GM21723 (cell line): ENCODE results near the gene OR2D2.
A peak's percentile ranks its signal among the peaks of the same experiment; 100 is the strongest.
"Not testable (repeated sequence)": the region's sequence is repeated elsewhere in the genome, so short reads cannot be mapped to it uniquely, and the experiment has no call there.

ENCODE experiments used
- ATAC-seq: cut with Tn5 transposase; IDR thresholded peaks from one replicate; pipeline ENCODE4 v1.9.1; 2021; ENCODE audit warnings: mild to moderate bottlenecking, moderate library complexity; ENCODE audit not compliant: unreplicated experiment

The OR2D2 gene, protein sequence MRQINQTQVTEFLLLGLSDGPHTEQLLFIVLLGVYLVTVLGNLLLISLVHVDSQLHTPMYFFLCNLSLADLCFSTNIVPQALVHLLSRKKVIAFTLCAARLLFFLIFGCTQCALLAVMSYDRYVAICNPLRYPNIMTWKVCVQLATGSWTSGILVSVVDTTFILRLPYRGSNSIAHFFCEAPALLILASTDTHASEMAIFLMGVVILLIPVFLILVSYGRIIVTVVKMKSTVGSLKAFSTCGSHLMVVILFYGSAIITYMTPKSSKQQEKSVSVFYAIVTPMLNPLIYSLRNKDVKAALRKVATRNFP

DNA sequence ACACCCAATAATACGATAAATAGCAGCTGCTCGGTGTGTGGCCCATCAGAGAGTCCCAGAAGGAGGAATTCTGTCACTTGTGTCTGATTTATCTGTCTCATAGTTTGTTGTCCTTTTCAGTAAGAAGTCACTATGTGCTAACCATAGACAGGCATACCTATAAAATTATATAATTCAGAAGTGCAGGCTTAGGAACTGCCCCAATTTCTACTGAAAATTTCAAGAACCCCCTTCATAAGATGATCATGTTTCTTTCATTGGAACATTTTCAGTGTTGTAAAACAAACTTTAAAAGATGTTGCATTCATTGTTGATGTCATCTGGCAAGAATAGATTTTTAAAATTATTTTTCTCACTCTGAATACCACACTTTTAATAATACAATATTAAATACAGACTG lies at the start of gene OR2D2:
OR2D2 (minus strand) TSS at position 101 of the 400 bp plus-strand sequence; CDS start at position 101, 0 bp downstream.
- no peak for ATAC-seq

GRCh38 chr11:6941970-6942369 lies 49.7 kb upstream of the OR2D2 start:
- no peak for ATAC-seq

DNA sequence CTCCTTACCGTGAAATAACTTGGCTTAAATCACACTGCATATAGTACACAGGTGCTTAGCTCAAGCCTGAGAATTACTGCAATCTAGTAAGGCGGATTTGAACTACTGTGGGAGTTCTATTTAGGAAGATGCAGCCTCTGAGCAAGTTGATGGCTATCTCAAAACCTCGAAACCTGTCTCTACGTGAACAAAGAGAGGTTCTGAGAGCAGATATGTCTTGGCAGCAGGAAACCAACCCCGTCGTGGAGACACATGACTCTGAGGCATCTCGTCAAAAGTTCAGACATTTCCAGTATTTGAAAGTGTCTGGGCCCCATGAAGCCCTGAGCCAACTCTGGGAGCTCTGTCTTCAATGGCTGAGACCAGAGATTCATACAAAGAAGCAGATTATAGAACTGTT lies 39.8 kb upstream of the OR2D2 start:
- ATAC-seq: no peak

GRCh38 chr11:6931146-6931713 lies 38.9 kb upstream of the OR2D2 start:
- ATAC-seq: no peak

- no peak for ATAC-seq
Measured at GRCh38 chr11:6928916-6929315, 36.6 kb upstream of the OR2D2 start.

GRCh38 chr11:6927030-6927617 lies 34.8 kb upstream of the OR2D2 start:
- ATAC-seq: peak; percentile 69

DNA sequence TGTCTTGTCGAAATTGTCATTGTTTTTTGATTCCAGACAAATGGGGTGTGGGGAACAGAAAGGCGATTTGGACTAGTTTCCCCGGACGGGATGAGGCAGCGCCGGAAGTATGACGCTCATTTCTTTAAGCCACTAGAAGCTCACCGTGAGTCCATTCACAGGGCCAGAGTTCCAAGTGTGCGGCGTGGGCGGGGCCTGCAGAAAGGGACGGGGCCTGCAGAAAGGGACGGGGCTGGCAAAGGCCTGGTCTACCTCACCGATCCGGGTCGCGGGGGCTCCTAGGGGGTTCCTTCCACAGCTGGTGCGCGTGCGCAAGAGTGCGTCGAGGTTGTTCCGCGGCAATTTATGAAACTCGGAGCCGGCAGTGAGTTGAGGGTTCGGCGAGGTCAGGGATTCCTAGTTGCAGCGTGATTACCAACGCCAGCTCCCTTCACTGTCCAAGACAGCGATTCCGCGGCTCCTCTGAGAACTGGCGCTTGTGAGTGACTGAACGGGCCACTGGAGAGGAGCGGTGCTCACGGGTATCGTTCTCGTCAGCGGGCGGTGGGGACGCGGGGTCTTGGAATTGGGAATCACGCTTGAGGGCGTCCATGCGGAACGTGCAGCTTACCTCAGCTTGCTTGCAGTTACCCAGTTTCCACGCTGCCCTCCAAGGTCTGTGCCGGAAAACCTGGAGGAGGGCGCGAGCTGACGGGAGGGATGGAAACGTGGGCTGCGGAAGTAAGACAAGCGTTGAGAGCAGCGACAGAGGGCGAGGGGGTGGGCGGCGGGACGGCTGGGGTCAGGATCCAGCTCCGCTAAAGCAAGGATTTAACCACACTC lies 34.1 kb upstream of the OR2D2 start, which contains the start of gene ZNF215:
ZNF215 (plus strand) TSS at position 219 of the 822 bp plus-strand sequence. CDS start 5,847 bp downstream, outside the sequence.
- peak; percentile 79 for ATAC-seq

- peak; percentile 19 for ATAC-seq
Measured at GRCh38 chr11:6925636-6926207, 33.4 kb upstream of the OR2D2 start.

- no peak for ATAC-seq
Measured at GRCh38 chr11:6925007-6925577, 32.8 kb upstream of the OR2D2 start.

DNA sequence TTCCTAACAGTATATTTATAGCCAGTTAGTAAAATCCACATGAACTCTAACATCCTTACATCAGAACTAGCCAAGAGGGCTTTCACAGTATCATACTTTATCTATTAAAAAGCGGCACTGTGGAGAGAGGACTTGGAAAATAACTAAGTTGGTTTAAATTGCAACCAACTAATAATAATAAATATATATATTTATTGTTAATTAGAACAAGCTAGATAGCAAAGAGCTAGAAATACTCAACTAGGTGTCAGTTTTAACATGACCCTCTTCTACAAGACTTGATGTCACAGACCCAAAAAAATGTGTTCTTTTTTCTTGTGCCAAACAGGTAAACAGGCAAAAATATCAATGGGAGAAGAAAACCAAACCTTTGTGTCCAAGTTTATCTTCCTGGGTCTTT lies 28.4 kb upstream of the OR2D2 start, which contains the start of gene OR2D3:
OR2D3 (plus strand) TSS at position 301 of the 400 bp plus-strand sequence; CDS start at position 301, 0 bp downstream.
- no peak for ATAC-seq

- no peak for ATAC-seq
Measured at GRCh38 chr11:6919698-6920097, 27.4 kb upstream of the OR2D2 start.

DNA sequence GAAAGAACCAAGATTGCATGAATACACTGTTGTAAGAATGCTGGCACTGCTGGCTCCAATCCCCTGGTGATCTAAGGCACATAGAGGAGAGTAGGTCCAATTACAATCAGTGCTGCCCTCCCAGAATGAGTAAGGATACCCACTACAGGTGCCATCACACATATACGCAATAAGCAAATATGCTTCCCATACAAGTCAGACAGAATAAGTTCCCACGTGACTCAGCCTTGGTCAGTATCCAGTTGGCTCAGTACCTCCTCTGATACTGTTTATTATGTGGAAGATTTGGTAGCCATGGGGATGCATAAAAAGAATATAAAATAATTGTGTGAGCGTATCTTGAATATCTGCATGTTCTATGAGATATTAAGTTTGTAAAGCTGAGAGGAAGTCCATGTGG lies 19.6 kb upstream of the OR2D2 start:
- no peak for ATAC-seq

- ATAC-seq: no peak
Measured at GRCh38 chr11:6911378-6911777, 19.1 kb upstream of the OR2D2 start.

DNA sequence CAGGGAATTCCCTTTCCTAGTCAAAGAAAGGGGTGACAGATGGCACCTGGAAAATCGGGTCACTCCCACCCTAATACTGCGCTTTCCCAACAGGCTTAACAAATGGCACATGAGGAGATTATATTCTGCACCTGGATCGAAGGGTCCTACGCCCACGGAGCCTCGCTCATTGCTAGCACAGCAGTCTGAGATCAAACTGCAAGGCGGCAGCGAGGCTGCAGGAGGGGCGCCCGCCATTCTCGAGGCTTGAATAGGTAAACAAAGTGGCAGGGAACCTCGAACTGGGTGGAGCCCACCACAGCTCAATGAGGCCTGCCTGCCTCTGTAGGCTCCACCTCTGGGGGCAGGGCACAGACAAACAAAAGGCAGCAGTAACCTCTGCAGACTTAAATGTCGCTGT lies 12.5 kb upstream of the OR2D2 start:
- not testable (repeated sequence) for ATAC-seq

DNA sequence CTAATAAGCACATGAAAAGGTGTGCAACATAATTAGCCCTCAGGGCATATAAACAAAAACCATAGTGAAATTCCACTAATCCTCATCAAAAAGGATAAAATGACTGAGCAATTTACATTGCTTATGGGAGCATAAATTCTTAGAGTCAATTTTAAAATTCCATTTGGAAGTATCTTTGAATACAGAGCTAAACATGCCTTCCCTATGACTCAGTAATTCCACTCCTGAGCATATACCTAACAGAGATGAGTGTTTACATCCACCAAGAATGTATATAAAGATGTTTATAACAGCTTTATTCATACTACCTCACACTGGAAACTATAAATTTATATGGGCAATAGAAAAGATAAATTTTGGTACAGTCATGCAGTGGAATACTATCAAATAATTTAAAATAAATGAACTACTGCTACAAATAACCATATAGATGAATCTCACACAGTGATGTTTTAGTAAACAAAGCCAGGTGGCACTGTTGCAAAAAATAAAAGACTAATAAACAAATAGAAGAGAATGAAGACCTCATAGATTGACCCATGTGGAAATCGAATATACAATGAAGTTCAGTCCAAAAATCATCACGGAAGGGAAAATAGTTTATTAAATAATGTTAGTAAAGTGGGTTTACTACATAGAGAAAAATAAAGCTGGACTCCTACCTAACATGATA lies 8.2 kb upstream of the OR2D2 start:
- ATAC-seq: no peak

- ATAC-seq: no peak
Measured at GRCh38 chr11:6898911-6899310, 6.6 kb upstream of the OR2D2 start.

DNA sequence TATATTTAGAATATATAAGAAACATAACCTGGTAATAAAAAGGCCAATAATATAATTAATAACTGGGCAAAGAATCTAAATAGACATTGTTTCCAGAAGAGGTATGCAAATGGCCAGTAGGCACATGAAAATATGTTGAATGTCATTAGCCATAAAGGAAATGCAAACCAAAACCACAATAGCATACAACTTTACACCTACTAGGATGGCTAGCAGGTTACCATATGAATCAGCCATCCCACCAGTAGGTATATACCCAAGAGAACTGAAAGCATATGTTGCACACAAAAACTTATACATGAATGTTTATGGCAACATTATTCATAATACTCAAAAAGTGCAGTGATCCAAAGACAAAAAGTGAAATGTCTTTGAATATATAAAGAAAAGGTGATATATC lies 2.7 kb upstream of the OR2D2 start:
- ATAC-seq: peak; percentile 85

GRCh38 chr11:6894097-6894496 lies 1.8 kb upstream of the OR2D2 start:
- ATAC-seq: no peak

GRCh38 chr11:6889835-6890234 lies 2.5 kb downstream of the OR2D2 start:
- ATAC-seq: no peak

GRCh38 chr11:6888830-6889229 lies 3.5 kb downstream of the OR2D2 start:
- no peak for ATAC-seq
